DND-41 (cell line): ENCODE results near the gene PLXNA4.

Experiments
- EZH2 ChIP-seq: IDR thresholded peaks from 3 replicates; pipeline ENCODE4 v1.6.1; 2012; ENCODE audit warnings: borderline replicate concordance, low read depth, mild to moderate bottlenecking, moderate library complexity, low read length, inconsistent platforms; ENCODE audit not compliant: severe bottlenecking
- TF ChIP-seq, protein P1 (sequence below): IDR thresholded peaks from 2 replicates; pipeline ENCODE4 v1.5.1; 2012; ENCODE audit warnings: borderline replicate concordance, low read length, moderate library complexity, mild to moderate bottlenecking; ENCODE audit not compliant: poor library complexity, severe bottlenecking; ENCODE audit errors: extremely low read depth

DNA sequence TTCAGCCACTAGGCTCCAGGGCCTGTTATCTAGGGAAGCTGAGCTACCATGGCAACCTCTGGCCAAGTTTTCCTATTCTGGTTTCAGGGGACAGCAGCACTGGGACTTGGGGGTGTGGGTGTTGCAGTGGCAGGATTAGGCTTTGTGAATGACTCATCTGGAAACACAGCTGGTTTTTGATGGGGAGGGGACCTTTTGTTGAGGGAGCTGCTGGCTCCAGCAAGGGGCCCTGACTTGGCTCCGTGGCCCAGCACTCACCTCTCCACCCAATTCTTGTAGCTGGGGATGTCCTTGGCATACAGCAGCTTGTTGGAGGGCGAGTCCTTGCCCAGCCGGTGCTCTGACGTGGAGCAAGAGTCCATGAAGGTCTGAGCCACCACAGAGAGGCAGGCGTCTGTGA is 435.9 kb downstream of the PLXNA4 start:
- TF ChIP-seq, protein P1, sequence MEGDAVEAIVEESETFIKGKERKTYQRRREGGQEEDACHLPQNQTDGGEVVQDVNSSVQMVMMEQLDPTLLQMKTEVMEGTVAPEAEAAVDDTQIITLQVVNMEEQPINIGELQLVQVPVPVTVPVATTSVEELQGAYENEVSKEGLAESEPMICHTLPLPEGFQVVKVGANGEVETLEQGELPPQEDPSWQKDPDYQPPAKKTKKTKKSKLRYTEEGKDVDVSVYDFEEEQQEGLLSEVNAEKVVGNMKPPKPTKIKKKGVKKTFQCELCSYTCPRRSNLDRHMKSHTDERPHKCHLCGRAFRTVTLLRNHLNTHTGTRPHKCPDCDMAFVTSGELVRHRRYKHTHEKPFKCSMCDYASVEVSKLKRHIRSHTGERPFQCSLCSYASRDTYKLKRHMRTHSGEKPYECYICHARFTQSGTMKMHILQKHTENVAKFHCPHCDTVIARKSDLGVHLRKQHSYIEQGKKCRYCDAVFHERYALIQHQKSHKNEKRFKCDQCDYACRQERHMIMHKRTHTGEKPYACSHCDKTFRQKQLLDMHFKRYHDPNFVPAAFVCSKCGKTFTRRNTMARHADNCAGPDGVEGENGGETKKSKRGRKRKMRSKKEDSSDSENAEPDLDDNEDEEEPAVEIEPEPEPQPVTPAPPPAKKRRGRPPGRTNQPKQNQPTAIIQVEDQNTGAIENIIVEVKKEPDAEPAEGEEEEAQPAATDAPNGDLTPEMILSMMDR = no peak
- no peak for TF ChIP-seq EZH2
